Measurements from ENCODE around the gene CYSTM1. TPM values are rescaled to one million over a fixed set of nuclear protein-coding genes. Genes with fewer than 3 reads are reported as not detected.
A peak's percentile ranks its signal among the peaks of the same experiment; 100 is the strongest.

CYSTM1 gene
- total RNA-seq, 1 donor from 2014 or later = 22.4 TPM

- FAIRE-seq (no peak), DNase-seq (ENCODE audit: low read depth) (no peak)
- H3K27me3 ChIP-seq (ENCODE audit: control insufficient read depth, insufficient read depth, low read length) = no peaks in the 10 kb centered on the region
- no peak for TF ChIP-seq CTCF (IDR thresholded peaks at IDR 0.05; ENCODE audit: insufficient read depth, low read length, severe bottlenecking)
- no peak overlapping the region for H3K4me3 ChIP-seq (ENCODE audit: low read depth, low read length)
- no peaks in the 10 kb centered on the region for H3K36me3 ChIP-seq (ENCODE audit: control insufficient read depth, insufficient read depth, low read length)
Measured at GRCh38 chr5:140207250-140207964, 32.4 kb downstream of the CYSTM1 start.

GRCh38 chr5:140208065-140208464 is 33.1 kb downstream of the CYSTM1 start:
- TF ChIP-seq CTCF (IDR thresholded peaks at IDR 0.05; ENCODE audit: insufficient read depth, low read length, severe bottlenecking) = no peak
- Histone ChIP-seq H3K4me3 (ENCODE audit: low read depth, low read length) (no peak overlapping the region), H3K36me3 (ENCODE audit: control insufficient read depth, insufficient read depth, low read length) (no peaks in the 10 kb centered on the region), H3K27me3 (ENCODE audit: control insufficient read depth, insufficient read depth, low read length) (no peaks in the 10 kb centered on the region)
- no peak for DNase-seq (ENCODE audit: low read depth)
- FAIRE-seq = no peak

- TF ChIP-seq CTCF (IDR thresholded peaks at IDR 0.05; ENCODE audit: insufficient read depth, low read length, severe bottlenecking) = no peak
- H3K27me3 ChIP-seq (ENCODE audit: control insufficient read depth, insufficient read depth, low read length) = no peaks in the 10 kb centered on the region
- DNase-seq (ENCODE audit: low read depth) (peak; percentile 24), FAIRE-seq (no peak)
- H3K4me3 ChIP-seq (ENCODE audit: low read depth, low read length) = no peak overlapping the region
- no peaks in the 10 kb centered on the region for H3K36me3 ChIP-seq (ENCODE audit: control insufficient read depth, insufficient read depth, low read length)
Measured at GRCh38 chr5:140213370-140213983, 38.5 kb downstream of the CYSTM1 start.

GRCh38 chr5:140214831-140215230 is 39.8 kb downstream of the CYSTM1 start:
- DNase-seq (ENCODE audit: low read depth) = peak; percentile 42
- Histone ChIP-seq H3K36me3 (ENCODE audit: control insufficient read depth, insufficient read depth, low read length) (no peaks in the 10 kb centered on the region), H3K4me3 (ENCODE audit: low read depth, low read length) (no peak overlapping the region), H3K27me3 (ENCODE audit: control insufficient read depth, insufficient read depth, low read length) (no peaks in the 10 kb centered on the region)
- no peak for TF ChIP-seq CTCF (IDR thresholded peaks at IDR 0.05; ENCODE audit: insufficient read depth, low read length, severe bottlenecking)
- no peak for FAIRE-seq

GRCh38 chr5:140215276-140215675 is 40.3 kb downstream of the CYSTM1 start:
- Histone ChIP-seq H3K36me3 (ENCODE audit: control insufficient read depth, insufficient read depth, low read length) (no peaks in the 10 kb centered on the region), H3K27me3 (ENCODE audit: control insufficient read depth, insufficient read depth, low read length) (no peaks in the 10 kb centered on the region), H3K4me3 (ENCODE audit: low read depth, low read length) (no peak overlapping the region)
- FAIRE-seq (no peak), DNase-seq (ENCODE audit: low read depth) (no peak)
- no peak for TF ChIP-seq CTCF (IDR thresholded peaks at IDR 0.05; ENCODE audit: insufficient read depth, low read length, severe bottlenecking)
